Esophagus squamous epithelium (tissue), 5 donors: ENCODE measurements around the gene CEP250. TPM values are rescaled to one million over a fixed set of nuclear protein-coding genes. Genes with fewer than 3 reads are reported as not detected.
"Not testable (repeated sequence)": the region's sequence is repeated elsewhere in the genome, so short reads cannot be mapped to it uniquely, and the experiment has no call there.

Source experiments
- DNase-seq: peaks from one replicate; lab custom pipeline; 2025; lab: John Stamatoyannopoulos, UW
- H3K27ac ChIP-seq, 4 donors: fragments of 200-600 bp; sonication (generic); one replicate each; pipeline ENCODE4 v1.5.1; 2016 to 2019; ENCODE audit warnings: mild to moderate bottlenecking in 1 of 4
- H3K27me3 ChIP-seq, 4 donors: fragments of 200-600 bp; sonication (generic); 1 replicate in 3 of 4; 2 replicates in 1 of 4; pipeline versions ENCODE4 v1.5.1 to v1.6.0; 2017 to 2021; ENCODE audit warnings: antibody characterized with exemption in 1 of 4
- H3K36me3 ChIP-seq, 3 donors: fragments of 200-600 bp; sonication (generic); one replicate each; pipeline ENCODE4 v1.5.1; 2016 to 2019
- H3K4me1 ChIP-seq, 3 donors: fragments of 200-600 bp; sonication (generic); one replicate each; pipeline ENCODE4 v1.5.1; 2017 to 2019
- H3K4me3 ChIP-seq, 4 donors: fragments of 200-600 bp; sonication (generic); 1 replicate in 3 of 4; 2 replicates in 1 of 4; pipeline ENCODE4 v1.5.1; 2016 to 2019; ENCODE audit warnings: mild to moderate bottlenecking in 2 of 4, moderate library complexity in 1 of 4
- H3K9me3 ChIP-seq, 3 donors: fragments of 200-600 bp; sonication (generic); one replicate each; pipeline ENCODE4 v1.5.1; 2016 to 2019
- CTCF ChIP-seq, 6 experiments: fragments of 450-650 bp in 4 of 6; fragments of 200-600 bp in 2 of 6; sonication (generic) in 2 of 6; IDR thresholded peaks; one replicate each; pipeline ENCODE4 v1.5.1; 2016 to 2019; ENCODE audit warnings: antibody characterized with exemption in 6 of 6, mild to moderate bottlenecking in 4 of 6, moderate library complexity in 4 of 6
- POLR2A ChIP-seq, 4 donors: fragments of 450-650 bp; IDR thresholded peaks; one replicate each; pipeline ENCODE4 v1.6.1; 2017; ENCODE audit warnings: antibody characterized with exemption in 4 of 4, mild to moderate bottlenecking in 4 of 4, moderate library complexity in 3 of 4
- WGBS, 2 donors: methylation state at CpG; one replicate each; pipeline ENCODE4 v1.1.5; 2018; 5-methylcytosine and 5-hydroxymethylcytosine counted together
- intact Hi-C: fragments of 100-400 bp; cut with DNase I; formaldehyde crosslinking; loops from one replicate; pipeline ENCODE4 v1.15.0; 2022
- total RNA-seq, 4 donors: library from RNA; depleted of rRNA; stranded (reverse); fragments of >200 nt; gene quantifications; one replicate each; pipeline ENCODE4 v1.1.0, GENCODE V29; 2016
- donor health status: DM: yes; HTN: yes; CAD: no.

CEP250 gene
- total RNA-seq, 4 donors from 2014 or later: 10.6 to 22.7 (median 16.6) TPM

DNA sequence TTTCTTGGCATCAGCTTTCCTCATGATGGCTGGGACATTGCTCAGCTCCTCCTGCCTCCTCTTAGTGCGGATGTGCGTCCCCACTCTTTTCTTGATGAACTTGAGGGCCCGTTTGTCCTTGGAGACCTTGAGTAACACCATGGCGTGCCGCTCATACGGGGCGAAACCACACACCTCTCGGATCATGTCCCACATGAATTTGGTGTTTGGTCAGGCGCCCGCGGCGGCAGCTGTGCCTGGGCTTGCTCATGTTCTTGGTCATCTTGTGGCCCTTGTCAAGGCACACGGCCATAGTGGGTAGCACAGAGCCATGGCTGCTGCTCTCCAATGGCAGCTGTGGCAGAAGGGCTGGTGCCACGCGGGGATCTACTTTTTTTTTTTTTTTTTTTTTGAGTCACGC, 89.0 kb downstream of the CEP250 start:
- 93 to 97% methylated on average over 15 to 16 of the region's 16 CpGs for WGBS, 2 donors
- Histone ChIP-seq H3K4me1 (peaks cover 8 to 21% (median 11%) of the 10 kb centered on the region in 3 donors), H3K9me3 (no peaks in the 10 kb centered on the region), H3K4me3 (no peak overlapping the region), H3K27ac (no peak overlapping the region), H3K27me3 (no peaks in the 10 kb centered on the region), H3K36me3 (peaks cover 8 to 52% (median 12%) of the 10 kb centered on the region in 3 donors)
- intact Hi-C loops: no loop called here
- no peak for DNase-seq
- TF ChIP-seq POLR2A (IDR thresholded peaks at IDR 0.05) (no peak), CTCF (IDR thresholded peaks at IDR 0.05) (no peak)

DNA sequence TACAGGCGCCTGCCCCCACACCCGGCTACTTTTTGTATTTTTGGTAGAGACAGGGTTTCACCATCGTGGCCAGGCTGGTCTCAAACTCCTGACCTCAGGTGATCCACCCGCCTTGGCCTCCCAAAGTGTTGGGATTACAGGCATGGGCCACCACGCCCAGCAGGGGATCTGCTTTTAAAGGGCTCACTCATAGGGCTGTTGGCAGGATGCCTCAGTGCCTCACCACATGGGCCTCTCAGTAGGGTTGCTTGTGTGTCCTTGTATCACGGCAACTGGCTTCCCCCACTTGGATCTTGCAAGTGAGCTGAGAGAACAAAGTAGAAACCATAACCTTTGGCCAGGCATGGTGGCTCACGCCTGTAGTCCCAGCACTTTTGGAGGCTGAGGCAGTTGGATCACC, 89.5 kb downstream of the CEP250 start:
- H3K4me3 ChIP-seq, H3K9me3 ChIP-seq, H3K27ac ChIP-seq, intact Hi-C loops, H3K27me3 ChIP-seq, DNase-seq: not testable (repeated sequence)
- 86 to 100% methylated on average over 1 to 5 of the region's 7 CpGs for WGBS, 2 donors
- H3K36me3 ChIP-seq: peaks cover 8 to 57% (median 12%) of the 10 kb centered on the region in 3 donors
- H3K4me1 ChIP-seq: peaks cover 8 to 21% (median 11%) of the 10 kb centered on the region in 3 donors

DNA sequence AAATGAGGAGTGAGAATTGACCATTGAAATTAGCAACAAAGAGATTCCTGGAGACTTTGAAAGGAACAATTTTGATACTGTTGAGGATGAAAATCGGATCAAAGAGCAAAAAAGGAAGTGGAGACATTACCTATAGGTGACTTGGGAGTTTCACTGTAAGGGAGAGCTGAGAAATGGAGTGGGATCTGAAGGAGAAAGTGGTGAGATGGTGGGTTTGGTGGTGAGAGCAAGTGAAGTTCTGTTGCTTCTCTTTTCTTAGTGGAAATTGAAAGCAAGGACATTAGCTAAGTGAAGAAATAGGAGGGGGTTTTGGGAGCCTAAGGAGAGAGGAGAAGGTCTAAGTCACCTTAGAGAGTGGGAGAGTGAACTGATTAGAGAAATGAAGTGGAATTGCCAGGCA, 90.7 kb downstream of the CEP250 start:
- H3K36me3 ChIP-seq: peaks cover 8 to 69% (median 12%) of the 10 kb centered on the region in 3 donors
- DNase-seq: no peak
- WGBS, 2 donors: 60 to 78% methylated on average over 1 of the region's 1 CpG

DNA sequence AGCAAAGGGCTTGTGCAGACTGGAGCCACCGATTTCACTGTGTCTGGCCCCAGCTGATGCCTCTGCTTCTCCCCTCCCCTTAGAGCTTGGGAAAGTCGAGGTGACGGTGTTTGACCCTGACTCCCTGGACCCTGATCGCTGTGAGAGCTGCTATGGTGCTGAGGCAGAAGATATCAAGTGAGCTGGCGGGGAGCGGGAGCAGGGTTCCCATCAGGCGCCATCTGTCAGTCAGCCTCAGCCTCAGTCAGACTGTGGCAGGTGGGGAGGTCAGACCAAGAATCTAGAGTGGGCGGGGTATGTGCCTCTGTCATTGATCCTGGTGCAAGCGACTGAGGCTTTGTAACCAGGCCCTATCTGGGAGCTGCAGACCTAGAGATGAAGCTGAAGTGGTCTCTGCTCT, 91.9 kb downstream of the CEP250 start:
- TF ChIP-seq POLR2A (IDR thresholded peaks at IDR 0.05): no peak
- TF ChIP-seq CTCF (IDR thresholded peaks at IDR 0.05): no peak
- 96 to 100% methylated on average over 1 to 7 of the region's 9 CpGs for WGBS, 2 donors
- Histone ChIP-seq H3K27ac (no peak overlapping the region), H3K4me3 (no peak overlapping the region), H3K4me1 (peaks cover 5 to 10% (median 7%) of the 10 kb centered on the region in 3 donors), H3K9me3 (no peaks in the 10 kb centered on the region), H3K27me3 (no peaks in the 10 kb centered on the region), H3K36me3 (peaks cover 8 to 81% (median 17%) of the 10 kb centered on the region in 3 donors)
- no peak for DNase-seq
- intact Hi-C loops: no loop called here

More for the DNA sequence above, 90.7 kb downstream of the CEP250 start:
- no peaks in the 10 kb centered on the region for H3K9me3 ChIP-seq
- no peak overlapping the region for H3K27ac ChIP-seq
- TF ChIP-seq POLR2A (IDR thresholded peaks at IDR 0.05) (no peak), CTCF (IDR thresholded peaks at IDR 0.05) (no peak)
- intact Hi-C loops: no loop called here
- no peaks in the 10 kb centered on the region for H3K27me3 ChIP-seq
- no peak overlapping the region for H3K4me3 ChIP-seq
- peaks cover 8 to 19% (median 9%) of the 10 kb centered on the region in 3 donors for H3K4me1 ChIP-seq

DNA sequence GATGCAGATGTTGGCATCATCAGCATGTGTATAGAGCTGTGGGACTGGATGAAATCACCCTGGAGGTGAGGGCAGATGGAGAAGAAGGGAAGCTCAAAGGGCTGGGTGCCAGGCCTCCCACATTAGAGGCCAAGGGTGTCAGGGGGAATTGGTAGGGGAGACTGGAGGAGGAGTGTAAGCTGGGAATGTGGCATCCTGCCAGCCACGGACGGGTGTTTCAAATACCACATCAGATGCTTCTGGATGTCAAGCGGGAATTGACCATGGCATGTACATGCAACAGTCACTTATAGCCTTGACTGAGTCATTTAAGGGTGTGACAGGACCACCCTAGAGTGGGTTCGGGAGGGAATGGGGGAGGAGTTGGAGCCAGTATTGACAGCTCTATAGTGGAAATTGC, 96.1 kb downstream of the CEP250 start:
- Histone ChIP-seq H3K27ac (no peak overlapping the region), H3K4me1 (no peaks in the 10 kb centered on the region), H3K4me3 (no peak overlapping the region), H3K27me3 (no peaks in the 10 kb centered on the region), H3K9me3 (no peaks in the 10 kb centered on the region), H3K36me3 (peaks cover 15 to 100% (median 30%) of the 10 kb centered on the region in 3 donors)
- TF ChIP-seq CTCF (IDR thresholded peaks at IDR 0.05): no peak
- no peak for DNase-seq
- WGBS, 2 donors: 66 to 77% methylated on average over 4 of the region's 4 CpGs
- intact Hi-C loops: no loop called here

- intact Hi-C loops: no loop called here
- Histone ChIP-seq H3K4me3 (no peak overlapping the region), H3K27ac (no peak overlapping the region), H3K9me3 (no peaks in the 10 kb centered on the region), H3K36me3 (peaks cover 25 to 100% (median 35%) of the 10 kb centered on the region in 3 donors), H3K4me1 (no peaks in the 10 kb centered on the region), H3K27me3 (no peaks in the 10 kb centered on the region)
- 88% methylated on average over 2 of the region's 3 CpGs for WGBS, 2 donors
- TF ChIP-seq CTCF (IDR thresholded peaks at IDR 0.05): no peak
- TF ChIP-seq POLR2A (IDR thresholded peaks at IDR 0.05): no peak
- DNase-seq: no peak
These were observed 97.5 kb downstream of the CEP250 start for GRCh38 chr20:35552914-35553313.

DNA sequence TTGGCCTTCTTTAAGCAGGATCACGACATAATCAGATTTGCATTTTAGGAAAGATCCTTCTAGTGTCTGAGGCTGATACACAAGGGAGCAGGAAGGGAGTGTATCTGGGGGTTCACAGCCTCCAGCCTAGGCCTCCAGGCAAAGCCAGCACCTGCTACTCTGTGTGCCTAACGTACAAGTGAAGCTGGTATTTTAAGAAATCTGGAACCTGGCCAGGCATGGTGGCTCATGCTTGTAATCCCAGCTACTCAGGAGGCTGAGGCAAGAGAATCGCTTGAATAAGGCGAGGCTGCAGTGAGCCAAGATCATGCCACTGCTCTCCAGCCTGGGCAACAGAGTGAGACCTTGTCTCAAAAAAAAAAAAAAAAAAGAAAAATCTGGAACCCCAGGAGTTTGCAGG, 100.1 kb downstream of the CEP250 start:
- H3K4me3 ChIP-seq: not testable (repeated sequence)
- peaks cover 21 to 83% (median 23%) of the 10 kb centered on the region in 3 donors for H3K36me3 ChIP-seq

More for the DNA sequence above, 100.1 kb downstream of the CEP250 start:
- H3K27me3 ChIP-seq, intact Hi-C loops, H3K9me3 ChIP-seq, DNase-seq, H3K4me1 ChIP-seq, H3K27ac ChIP-seq: not testable (repeated sequence)
- WGBS, 2 donors: 83 to 93% methylated on average over 3 of the region's 4 CpGs
